GM13977 (cell line): ENCODE results near the gene MBP.

ENCODE experiments used
- DNase-seq: peaks from one replicate; pipeline ENCODE4 v3.0.0; 2012; ENCODE audit warnings: low spot score
- CTCF ChIP-seq: IDR thresholded peaks from 2 replicates; pipeline ENCODE4 v1.5.1; 2012; ENCODE audit warnings: mild to moderate bottlenecking, control low read depth; ENCODE audit not compliant: insufficient read depth; ENCODE audit errors: extremely low read depth, missing control alignments
- in situ Hi-C: fragments of 300-500 bp; cut with MboI; formaldehyde crosslinking; loops from one replicate; pipeline ENCODE4 v1.12.0; 2022; ENCODE audit warnings: low sequenced_read_pairs, low pct_unique_long_range_greater_than_20kb, mixed read lengths, inconsistent platforms; ENCODE audit not compliant: unreplicated experiment

Gene MBP

GRCh38 chr18:77107292-77107691 is 25.3 kb downstream of the MBP start:
- in situ Hi-C loops = no loop called here
- DNase-seq = no peak
- no peak for TF ChIP-seq CTCF

GRCh38 chr18:77106331-77106730 is 26.3 kb downstream of the MBP start:
- DNase-seq = no peak
- in situ Hi-C loops = no loop called here
- TF ChIP-seq CTCF = no peak

- no peak for DNase-seq
- no peak for TF ChIP-seq CTCF
- in situ Hi-C loops = no loop called here
Observed at GRCh38 chr18:77105680-77106079, 26.9 kb downstream of the MBP start.

- no peak for DNase-seq
- in situ Hi-C loops = no loop called here
- no peak for TF ChIP-seq CTCF
Observed at GRCh38 chr18:77105028-77105427, 27.6 kb downstream of the MBP start.

GRCh38 chr18:77103991-77104531 is 28.5 kb downstream of the MBP start:
- in situ Hi-C loops = no loop called here
- DNase-seq = no peak
- TF ChIP-seq CTCF = no peak

GRCh38 chr18:77103187-77103850 is 29.3 kb downstream of the MBP start:
- in situ Hi-C loops = no loop called here
- no peak for TF ChIP-seq CTCF
- DNase-seq = no peak
